GM13976 (cell line): ENCODE data around the gene NKD1.

Source experiments
- DNase-seq: peaks from one replicate; pipeline ENCODE4 v3.0.0; 2012; ENCODE audit warnings: low spot score
- CTCF ChIP-seq: IDR thresholded peaks from 2 replicates; pipeline ENCODE4 v1.5.1; 2012; ENCODE audit warnings: borderline replicate concordance, mild to moderate bottlenecking; ENCODE audit not compliant: insufficient read depth; ENCODE audit errors: extremely low read depth, missing control alignments, control extremely low read depth
- in situ Hi-C: fragments of 300-500 bp; cut with MboI; formaldehyde crosslinking; loops from one replicate; pipeline ENCODE4 v1.12.0; 2022; ENCODE audit warnings: low sequenced_read_pairs, mixed read lengths, inconsistent platforms; ENCODE audit not compliant: unreplicated experiment

The NKD1 gene

GRCh38 chr16:50679676-50680555 lies 131.7 kb downstream of the NKD1 start:
- in situ Hi-C loops: no loop called here
- DNase-seq: no peak
- TF ChIP-seq CTCF: no peak

- in situ Hi-C loops: no loop called here
- no peak for TF ChIP-seq CTCF
- DNase-seq: no peak
Measured at GRCh38 chr16:50680556-50680893, 132.3 kb downstream of the NKD1 start.

- TF ChIP-seq CTCF: no peak
- peak; percentile 74 for DNase-seq
- in situ Hi-C loops: no loop called here
Measured at GRCh38 chr16:50681021-50681885, 133.1 kb downstream of the NKD1 start, which contains the start of gene SNX20. Gene SNX20, minus strand, starts transcription at chr16:50681312. Its CDS starts 3,786 bp downstream, at chr16:50677526.

- in situ Hi-C loops: no loop called here
- peak; percentile 80 for DNase-seq
Measured at GRCh38 chr16:50683689-50684374, 135.6 kb downstream of the NKD1 start.

GRCh38 chr16:50684823-50685461 lies 136.7 kb downstream of the NKD1 start:
- peak; percentile 45 for DNase-seq
- in situ Hi-C loops: no loop called here
- no peak for TF ChIP-seq CTCF

More at GRCh38 chr16:50683689-50684374, 135.6 kb downstream of the NKD1 start:
- no peak for TF ChIP-seq CTCF
